ENCODE measurements around the gene STAG2.

Gene STAG2

GRCh38 chrX:123990602-123991001 is 29.1 kb downstream of the STAG2 start:
- Histone ChIP-seq H3K27ac (ENCODE audit: extremely low read depth, low read depth, low read length) (no peak overlapping the region), H3K36me3 (ENCODE audit: control insufficient read depth in 2 of 2, insufficient read depth in 1 of 2, low read length in 2 of 2) (no peaks in the 10 kb centered on the region), H3K4me3 (ENCODE audit: low read depth, low read length) (no peak overlapping the region), H3K4me1 (ENCODE audit: control insufficient read depth, insufficient read depth, low read length) (0 out of 2 replicates have a peak, but pooled peaks cover 3% of the 10 kb centered on the region), H3K9me3 (ENCODE audit: control insufficient read depth, insufficient read depth, low read depth, low read length) (no peaks in the 10 kb centered on the region)
- no peak for TF ChIP-seq ZNF221 (tag by site-specific recombination; IDR thresholded peaks at IDR 0.05; ENCODE audit: borderline replicate concordance)
- TF ChIP-seq ZNF530 (tag by site-specific recombination; IDR thresholded peaks at IDR 0.05; ENCODE audit: low read depth) = no peak
- TF ChIP-seq ZNF19 (tag by site-specific recombination; IDR thresholded peaks at IDR 0.05; ENCODE audit: low read depth) = no peak
- no peak for TF ChIP-seq ZNF791 (tag by site-specific recombination; IDR thresholded peaks at IDR 0.05)
- no peak for TF ChIP-seq GLIS1 (tag by site-specific recombination; IDR thresholded peaks at IDR 0.05)
- no peak for TF ChIP-seq ZNF701 (tag by site-specific recombination; IDR thresholded peaks at IDR 0.05)
- no peak for TF ChIP-seq ZXDB (tag by site-specific recombination; IDR thresholded peaks at IDR 0.05)
- TF ChIP-seq ZNF16 (tag by site-specific recombination; IDR thresholded peaks at IDR 0.05; ENCODE audit: low read depth) = no peak
- no peak for TF ChIP-seq REPIN1 (tag by site-specific recombination; IDR thresholded peaks at IDR 0.05; ENCODE audit: low read depth)
- TF ChIP-seq SETDB1 (IDR thresholded peaks at IDR 0.05; ENCODE audit: insufficient read length, low read length) = no peak
- TF ChIP-seq ZNF155 (tag by site-specific recombination; IDR thresholded peaks at IDR 0.05) = no peak
- no peak for TF ChIP-seq ZNF639 (tag by site-specific recombination; IDR thresholded peaks at IDR 0.05)
- CTCF ChIA-PET = interaction anchor here (0.6 to 0.7 kb wide), 2 partner anchors 62 to 982 kb away, joined by 3 read pairs; no protein-coding TSS in a partner anchor
- POLR2A ChIA-PET = no interaction called here

GRCh38 chrX:123993326-123993725 is 31.8 kb downstream of the STAG2 start:
- Histone ChIP-seq H3K27ac (ENCODE audit: extremely low read depth, low read depth, low read length) (no peak overlapping the region), H3K4me1 (ENCODE audit: control insufficient read depth, insufficient read depth, low read length) (0 out of 2 replicates have a peak, but pooled peaks cover 3% of the 10 kb centered on the region), H3K36me3 (ENCODE audit: control insufficient read depth in 2 of 2, insufficient read depth in 1 of 2, low read length in 2 of 2) (peaks cover 0 to 3% of the 10 kb centered on the region in 2 experiments; a peak in 1 of 3 replicates), H3K4me3 (ENCODE audit: low read depth, low read length) (no peak overlapping the region), H3K9me3 (ENCODE audit: control insufficient read depth, insufficient read depth, low read depth, low read length) (no peaks in the 10 kb centered on the region)
- CTCF ChIA-PET = interaction anchor here (1.5 kb wide), 1 partner anchor 17 kb away, joined by 3 read pairs; no protein-coding TSS in a partner anchor
- POLR2A ChIA-PET = no interaction called here
- TF ChIP-seq ZSCAN30 (tag by site-specific recombination; IDR thresholded peaks at IDR 0.05) = peak; percentile 23; the same call in 1 of the 2 replicates
- no peak for TF ChIP-seq ZNF184 (tag by site-specific recombination; IDR thresholded peaks at IDR 0.05)
- TF ChIP-seq PRDM4 (tag by site-specific recombination; IDR thresholded peaks at IDR 0.05) = no peak
- TF ChIP-seq OVOL3 (tag by site-specific recombination; IDR thresholded peaks at IDR 0.05) = no peak

- ChIA-PET CTCF (interaction anchor here (0.7 to 1.5 kb wide), 2 partner anchors 17 to 161 kb away, joined by 3 read pairs; no protein-coding TSS in a partner anchor), POLR2A (no interaction called here)
- no peaks in the 10 kb centered on the region for H3K9me3 ChIP-seq (ENCODE audit: control insufficient read depth, insufficient read depth, low read depth, low read length)
- H3K36me3 ChIP-seq (ENCODE audit: control insufficient read depth in 2 of 2, insufficient read depth in 1 of 2, low read length in 2 of 2) = peaks cover 0 to 3% of the 10 kb centered on the region in 2 experiments; a peak in 1 of 3 replicates
- 0 out of 2 replicates have a peak, but pooled peaks cover 3% of the 10 kb centered on the region for H3K4me1 ChIP-seq (ENCODE audit: control insufficient read depth, insufficient read depth, low read length)
- no peak overlapping the region for H3K27ac ChIP-seq (ENCODE audit: extremely low read depth, low read depth, low read length)
- H3K4me3 ChIP-seq (ENCODE audit: low read depth, low read length) = no peak overlapping the region
- TF ChIP-seq ZNF398 (tag by site-specific recombination; IDR thresholded peaks at IDR 0.05) (no peak), ZNF18 (tag by site-specific recombination; IDR thresholded peaks at IDR 0.05) (no peak), ZNF112 (tag by site-specific recombination; IDR thresholded peaks at IDR 0.05) (no peak), MZF1 (tag by site-specific recombination; IDR thresholded peaks at IDR 0.05; ENCODE audit: borderline replicate concordance) (peak; percentile 89), GLIS1 (tag by site-specific recombination; IDR thresholded peaks at IDR 0.05) (no peak), BCL6B (tag by site-specific recombination; IDR thresholded peaks at IDR 0.05) (no peak), IKZF3 (tag by site-specific recombination; IDR thresholded peaks at IDR 0.05) (peak; percentile 31; the same call in 1 of the 2 replicates)
Measured at GRCh38 chrX:123993904-123994635, 32.6 kb downstream of the STAG2 start.

All from HEK293 (cell line).